T-helper 1 cell (primary cell): ENCODE data around the gene UBXN10.
A peak's percentile ranks its signal among the peaks of the same experiment; 100 is the strongest.

ENCODE experiments used
- DNase-seq, 5 donors: peaks; one replicate each; pipeline ENCODE4 v3.0.0-alpha.2; 2012 to 2020

UBXN10 gene

GRCh38 chr1:20152599-20152930 lies 33.3 kb upstream of the UBXN10 start:
- DNase-seq: no peak

- DNase-seq: no peak
Observed at GRCh38 chr1:20153000-20153418, 32.9 kb upstream of the UBXN10 start.

- peak in 1 of 5 donors; percentile 28 for DNase-seq
Observed at GRCh38 chr1:20154301-20154831, 31.5 kb upstream of the UBXN10 start.

GRCh38 chr1:20158358-20159070 lies 27.4 kb upstream of the UBXN10 start:
- no peak for DNase-seq

GRCh38 chr1:20160034-20160433 lies 25.9 kb upstream of the UBXN10 start:
- no peak for DNase-seq

- DNase-seq: no peak
Observed at GRCh38 chr1:20164694-20165202, 21.1 kb upstream of the UBXN10 start.

GRCh38 chr1:20165522-20165951 lies 20.4 kb upstream of the UBXN10 start:
- DNase-seq: peak in 1 of 5 donors; percentile 20

- no peak for DNase-seq
Observed at GRCh38 chr1:20166051-20166450, 19.8 kb upstream of the UBXN10 start.

- no peak for DNase-seq
Observed at GRCh38 chr1:20167126-20167525, 18.8 kb upstream of the UBXN10 start.

GRCh38 chr1:20168564-20169491 lies 17.1 kb upstream of the UBXN10 start:
- no peak for DNase-seq

GRCh38 chr1:20169932-20170331 lies 16.0 kb upstream of the UBXN10 start:
- no peak for DNase-seq

GRCh38 chr1:20172033-20172590 lies 13.8 kb upstream of the UBXN10 start:
- no peak for DNase-seq

GRCh38 chr1:20174937-20175666 lies 10.8 kb upstream of the UBXN10 start:
- DNase-seq: no peak

- DNase-seq: no peak
Observed at GRCh38 chr1:20178634-20179370, 7.1 kb upstream of the UBXN10 start.

- DNase-seq: no peak
Observed at GRCh38 chr1:20179371-20180128, 6.3 kb upstream of the UBXN10 start.

GRCh38 chr1:20180129-20180843 lies 5.6 kb upstream of the UBXN10 start:
- DNase-seq: no peak

GRCh38 chr1:20180844-20181207 lies 5.1 kb upstream of the UBXN10 start:
- no peak for DNase-seq

- no peak for DNase-seq
Observed at GRCh38 chr1:20182415-20182814, 3.5 kb upstream of the UBXN10 start.

- DNase-seq: no peak
Observed at GRCh38 chr1:20183035-20183434, 2.9 kb upstream of the UBXN10 start.

- no peak for DNase-seq
Observed at GRCh38 chr1:20183616-20184271, 2.2 kb upstream of the UBXN10 start.
